ENCODE measurements around the gene SULT1C2. TPM values are rescaled to one million over a fixed set of nuclear protein-coding genes. Genes with fewer than 3 reads are reported as not detected.

Gene SULT1C2
- total and polyA plus RNA-seq, 2 experiments from 2014 or later: 15.3 to 25.1 TPM

- no peaks in the 10 kb centered on the region for H3K27me3 ChIP-seq
- no peaks in the 10 kb centered on the region for H4K20me1 ChIP-seq (ENCODE audit: insufficient read depth, poor library complexity, severe bottlenecking)
- no peak overlapping the region for H3K4me2 ChIP-seq
- no peaks in the 10 kb centered on the region for H3K9me2 ChIP-seq (replicated peaks; ENCODE audit: insufficient read depth)
- H3K4me1 ChIP-seq (ENCODE audit: insufficient read depth): no peaks in the 10 kb centered on the region
- WGBS (ENCODE audit: low lambda C conversion rate, missing lambda C conversion rate): 96% methylated on average over 1 of the region's 1 CpG
- no peak for TF ChIP-seq CTCF (IDR thresholded peaks at IDR 0.05; ENCODE audit: poor library complexity)
- peaks cover 3% of the 10 kb centered on the region for H3K79me2 ChIP-seq
- H2AFZ ChIP-seq: no peak overlapping the region
- H3K9me3 ChIP-seq (ENCODE audit: low read depth): no peaks in the 10 kb centered on the region
- no peaks in the 10 kb centered on the region for H3K36me3 ChIP-seq (replicated peaks; ENCODE audit: insufficient read depth, low read depth)
- H3K4me3 ChIP-seq: no peak overlapping the region
- no peak overlapping the region for H3K27ac ChIP-seq
- DNase-seq (ENCODE audit: low spot score): no peak
Measured at GRCh38 chr2:108243566-108243965, 45.1 kb upstream of the SULT1C2 start.

- Histone ChIP-seq H3K27ac (no peak overlapping the region), H3K27me3 (no peaks in the 10 kb centered on the region)
Measured at GRCh38 chr2:108244667-108245414, 43.9 kb upstream of the SULT1C2 start.

GRCh38 chr2:108253106-108253505, 35.6 kb upstream of the SULT1C2 start:
- Histone ChIP-seq H4K20me1 (ENCODE audit: insufficient read depth, poor library complexity, severe bottlenecking) (no peaks in the 10 kb centered on the region), H2AFZ (no peak overlapping the region), H3K9me2 (replicated peaks; ENCODE audit: insufficient read depth) (no peaks in the 10 kb centered on the region), H3K79me2 (peaks cover 7% of the 10 kb centered on the region), H3K27ac (no peak overlapping the region), H3K9me3 (ENCODE audit: low read depth) (no peaks in the 10 kb centered on the region), H3K4me3 (no peak overlapping the region), H3K36me3 (replicated peaks; ENCODE audit: insufficient read depth, low read depth) (no peaks in the 10 kb centered on the region), H3K4me1 (ENCODE audit: insufficient read depth) (no peaks in the 10 kb centered on the region), H3K4me2 (no peak overlapping the region), H3K27me3 (no peaks in the 10 kb centered on the region)
- 69% methylated on average over 1 of the region's 1 CpG for WGBS (ENCODE audit: low lambda C conversion rate, missing lambda C conversion rate)
- no peak for DNase-seq (ENCODE audit: low spot score)
- TF ChIP-seq EZH2phosphoT487 (IDR thresholded peaks at IDR 0.05; ENCODE audit: low read depth, severe bottlenecking, unreplicated experiment) (no peak), EZH2 (IDR thresholded peaks at IDR 0.05; ENCODE audit: borderline replicate concordance) (no peak), CTCF (IDR thresholded peaks at IDR 0.05; ENCODE audit: poor library complexity) (no peak)

More at GRCh38 chr2:108244667-108245414, 43.9 kb upstream of the SULT1C2 start:
- H3K9me3 ChIP-seq (ENCODE audit: low read depth): no peaks in the 10 kb centered on the region
- 78% methylated on average over 2 of the region's 2 CpGs for WGBS (ENCODE audit: low lambda C conversion rate, missing lambda C conversion rate)
- no peak overlapping the region for H2AFZ ChIP-seq
- DNase-seq (ENCODE audit: low spot score): no peak
- no peaks in the 10 kb centered on the region for H3K36me3 ChIP-seq (replicated peaks; ENCODE audit: insufficient read depth, low read depth)
- H3K9me2 ChIP-seq (replicated peaks; ENCODE audit: insufficient read depth): no peaks in the 10 kb centered on the region
- H3K4me1 ChIP-seq (ENCODE audit: insufficient read depth): no peaks in the 10 kb centered on the region
- H3K4me3 ChIP-seq: no peak overlapping the region
- H3K4me2 ChIP-seq: no peak overlapping the region
- no peaks in the 10 kb centered on the region for H4K20me1 ChIP-seq (ENCODE audit: insufficient read depth, poor library complexity, severe bottlenecking)
- TF ChIP-seq CTCF (IDR thresholded peaks at IDR 0.05; ENCODE audit: poor library complexity): no peak
- no peak for TF ChIP-seq EZH2 (IDR thresholded peaks at IDR 0.05; ENCODE audit: borderline replicate concordance)
- TF ChIP-seq EZH2phosphoT487 (IDR thresholded peaks at IDR 0.05; ENCODE audit: low read depth, severe bottlenecking, unreplicated experiment): no peak
- peaks cover 7% of the 10 kb centered on the region for H3K79me2 ChIP-seq

Data from hepatocyte (in vitro differentiated cells).